Measurements from ENCODE around the gene ZNF420. TPM values are rescaled to one million over a fixed set of nuclear protein-coding genes. Genes with fewer than 3 reads are reported as not detected.

ZNF420 gene
- total RNA-seq, 2 donors from 2014 or later = 6.3 to 6.7 TPM

DNA sequence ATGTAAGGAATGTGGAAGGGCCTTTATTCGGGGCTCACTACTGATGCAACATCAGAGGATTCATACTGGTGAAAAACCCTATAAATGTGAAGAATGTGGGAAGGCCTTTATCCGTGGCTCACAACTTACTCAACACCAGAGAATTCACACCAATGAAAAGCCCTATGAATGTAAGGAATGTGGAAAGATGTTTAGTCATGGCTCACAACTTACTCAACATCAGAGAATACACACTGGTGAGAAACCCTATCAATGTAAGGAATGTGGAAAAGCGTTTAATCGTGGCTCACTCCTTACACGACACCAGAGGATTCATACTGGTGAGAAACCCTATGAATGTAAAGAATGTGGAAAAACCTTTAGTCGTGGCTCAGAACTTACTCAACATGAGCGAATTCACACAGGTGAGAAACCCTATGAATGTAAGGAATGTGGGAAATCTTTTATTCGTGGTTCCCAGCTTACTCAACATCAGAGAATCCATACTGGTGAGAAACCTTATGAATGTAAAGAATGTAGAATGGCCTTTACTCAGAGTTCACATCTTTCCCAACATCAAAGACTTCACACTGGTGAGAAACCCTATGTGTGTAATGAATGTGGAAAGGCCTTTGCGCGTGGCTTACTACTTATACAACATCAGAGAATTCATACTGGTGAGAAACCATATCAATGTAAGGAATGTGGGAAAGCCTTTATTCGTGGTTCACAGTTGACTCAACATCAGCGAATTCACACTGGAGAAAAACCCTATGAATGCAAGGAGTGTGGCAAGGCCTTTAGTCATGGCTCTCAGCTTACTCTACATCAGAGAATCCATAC, 50.0 kb downstream of the ZNF420 start:
- TF ChIP-seq, protein P1, sequence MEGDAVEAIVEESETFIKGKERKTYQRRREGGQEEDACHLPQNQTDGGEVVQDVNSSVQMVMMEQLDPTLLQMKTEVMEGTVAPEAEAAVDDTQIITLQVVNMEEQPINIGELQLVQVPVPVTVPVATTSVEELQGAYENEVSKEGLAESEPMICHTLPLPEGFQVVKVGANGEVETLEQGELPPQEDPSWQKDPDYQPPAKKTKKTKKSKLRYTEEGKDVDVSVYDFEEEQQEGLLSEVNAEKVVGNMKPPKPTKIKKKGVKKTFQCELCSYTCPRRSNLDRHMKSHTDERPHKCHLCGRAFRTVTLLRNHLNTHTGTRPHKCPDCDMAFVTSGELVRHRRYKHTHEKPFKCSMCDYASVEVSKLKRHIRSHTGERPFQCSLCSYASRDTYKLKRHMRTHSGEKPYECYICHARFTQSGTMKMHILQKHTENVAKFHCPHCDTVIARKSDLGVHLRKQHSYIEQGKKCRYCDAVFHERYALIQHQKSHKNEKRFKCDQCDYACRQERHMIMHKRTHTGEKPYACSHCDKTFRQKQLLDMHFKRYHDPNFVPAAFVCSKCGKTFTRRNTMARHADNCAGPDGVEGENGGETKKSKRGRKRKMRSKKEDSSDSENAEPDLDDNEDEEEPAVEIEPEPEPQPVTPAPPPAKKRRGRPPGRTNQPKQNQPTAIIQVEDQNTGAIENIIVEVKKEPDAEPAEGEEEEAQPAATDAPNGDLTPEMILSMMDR (IDR thresholded peaks at IDR 0.05) = no peak
- Histone ChIP-seq H3K9me3 (peaks cover 45% of the 10 kb centered on the region), H3K36me3 (peaks cover 18% of the 10 kb centered on the region), H3K4me3 (no peak overlapping the region), H3K9ac (ENCODE audit: low read depth in 2 of 2, low read length in 2 of 2) (no peak overlapping the region), H3K27me3 (no peaks in the 10 kb centered on the region), H3K4me1 (no peaks in the 10 kb centered on the region), H3K27ac (no peak overlapping the region)
- intact Hi-C loops (cut with DNase I) = no loop called here
- no peak for DNase-seq

DNA sequence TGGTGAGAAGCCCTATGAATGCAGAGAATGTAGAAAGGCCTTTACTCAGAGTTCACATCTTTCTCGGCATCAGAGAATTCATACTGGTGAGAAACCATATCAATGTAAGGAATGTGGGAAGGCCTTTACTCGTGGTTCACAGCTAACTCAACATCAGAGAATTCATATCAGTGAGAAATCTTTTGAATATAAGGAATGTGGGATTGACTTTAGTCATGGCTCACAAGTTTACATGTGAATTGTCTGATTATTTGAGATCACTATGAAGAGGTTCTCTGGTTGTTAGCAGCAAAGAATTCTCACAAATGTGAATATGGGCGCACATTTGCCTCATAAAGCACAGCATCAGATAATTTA, 50.6 kb downstream of the ZNF420 start:
- Histone ChIP-seq H3K9ac (ENCODE audit: low read depth in 2 of 2, low read length in 2 of 2) (no peak overlapping the region), H3K4me3 (no peak overlapping the region), H3K36me3 (peaks cover 18% of the 10 kb centered on the region), H3K4me1 (no peaks in the 10 kb centered on the region), H3K27me3 (no peaks in the 10 kb centered on the region), H3K9me3 (peaks cover 45% of the 10 kb centered on the region), H3K27ac (no peak overlapping the region)
- intact Hi-C loops (cut with DNase I) = no loop called here
- TF ChIP-seq, protein P1 (IDR thresholded peaks at IDR 0.05) = no peak
- no peak for DNase-seq

DNA sequence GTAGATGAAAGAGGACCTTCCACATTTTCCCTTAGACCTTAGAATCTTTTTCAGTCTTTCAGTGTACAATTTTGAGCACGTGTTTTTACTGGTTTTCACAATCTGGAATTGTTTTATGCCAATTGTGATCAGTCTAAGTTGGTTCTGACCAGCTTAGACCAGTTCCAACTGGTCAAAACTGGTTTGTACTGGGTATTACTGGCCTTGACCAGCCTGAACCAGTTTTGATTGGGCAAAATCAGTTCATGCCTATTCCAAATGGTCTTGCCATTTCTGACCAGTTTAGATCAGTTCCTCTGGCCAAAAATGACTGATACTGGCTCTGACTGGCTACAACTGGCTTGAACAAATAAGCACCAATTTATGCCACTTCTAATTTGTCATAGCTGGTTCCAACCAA, 57.9 kb downstream of the ZNF420 start:
- H3K9me3 ChIP-seq = no peaks in the 10 kb centered on the region
- no peak overlapping the region for H3K4me3 ChIP-seq
- intact Hi-C loops (cut with DNase I) = no loop called here
- DNase-seq = no peak
- H3K27me3 ChIP-seq = no peaks in the 10 kb centered on the region
- TF ChIP-seq, protein P1 (IDR thresholded peaks at IDR 0.05) = no peak
- no peaks in the 10 kb centered on the region for H3K36me3 ChIP-seq
- H3K27ac ChIP-seq = no peak overlapping the region
- no peaks in the 10 kb centered on the region for H3K4me1 ChIP-seq
- no peak overlapping the region for H3K9ac ChIP-seq (ENCODE audit: low read depth in 2 of 2, low read length in 2 of 2)

DNA sequence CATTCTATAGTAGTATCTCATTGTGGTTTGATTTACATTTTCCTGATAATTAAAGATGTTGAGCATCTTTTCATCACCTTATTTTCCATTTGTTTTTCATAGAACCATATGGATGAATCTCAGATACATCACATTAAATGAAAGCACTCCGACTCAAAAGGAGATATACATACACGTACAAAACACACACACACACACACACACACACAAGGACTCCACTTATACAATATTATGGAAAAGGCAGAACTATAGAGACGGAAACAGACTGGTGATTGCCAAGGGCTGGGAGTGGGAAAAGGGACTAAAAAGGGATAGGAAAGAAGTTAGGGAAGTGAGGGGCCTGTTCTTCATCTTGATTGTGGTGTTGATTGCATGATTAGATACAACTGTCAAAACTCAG, 70.0 kb downstream of the ZNF420 start:
- Histone ChIP-seq H3K36me3 (no peaks in the 10 kb centered on the region), H3K27ac (no peak overlapping the region), H3K4me1 (no peaks in the 10 kb centered on the region), H3K4me3 (no peak overlapping the region), H3K9me3 (peaks cover 8% of the 10 kb centered on the region), H3K9ac (ENCODE audit: low read depth in 2 of 2, low read length in 2 of 2) (no peak overlapping the region), H3K27me3 (no peaks in the 10 kb centered on the region)
- TF ChIP-seq, protein P1 (IDR thresholded peaks at IDR 0.05) = no peak
- no peak for DNase-seq
- intact Hi-C loops (cut with DNase I) = no loop called here

DNA sequence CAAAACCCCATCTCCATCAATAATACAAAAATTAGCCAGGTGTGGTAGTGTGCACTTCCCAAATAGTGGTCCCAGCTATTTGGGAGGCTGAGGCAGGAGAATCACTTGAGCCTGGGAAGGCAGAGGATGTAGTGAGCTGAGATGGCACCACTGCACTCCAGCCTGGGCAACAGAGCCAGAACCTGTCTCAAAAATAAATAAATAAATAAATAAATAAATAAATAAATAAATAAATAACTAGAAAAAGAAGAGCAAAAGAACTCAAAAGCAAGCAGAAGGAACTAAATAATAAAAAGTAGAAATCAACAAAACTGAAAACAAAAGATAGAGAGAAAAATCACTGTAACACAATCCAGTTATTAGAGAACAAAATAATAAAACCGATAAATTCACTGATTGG, 81.9 kb downstream of the ZNF420 start:
- no peaks in the 10 kb centered on the region for H3K27me3 ChIP-seq
- intact Hi-C loops (cut with DNase I) = no loop called here
- H3K9me3 ChIP-seq = no peaks in the 10 kb centered on the region
- TF ChIP-seq, protein P1 (IDR thresholded peaks at IDR 0.05) = no peak
- H3K36me3 ChIP-seq = no peaks in the 10 kb centered on the region
- H3K9ac ChIP-seq (ENCODE audit: low read depth in 2 of 2, low read length in 2 of 2) = no peak overlapping the region
- no peak for DNase-seq
- H3K4me1 ChIP-seq = no peaks in the 10 kb centered on the region
- no peak overlapping the region for H3K27ac ChIP-seq
- H3K4me3 ChIP-seq = no peak overlapping the region
